ENCODE measurements around the gene CLEC16A. TPM values are rescaled to one million over a fixed set of nuclear protein-coding genes. Genes with fewer than 3 reads are reported as not detected.
"Not testable (repeated sequence)": the region's sequence is repeated elsewhere in the genome, so short reads cannot be mapped to it uniquely, and the experiment has no call there.

CLEC16A gene
- total RNA-seq, 2 donors from 2014 or later, result 46.6 to 47.6 TPM

GRCh38 chr16:11101695-11102522 is 157.5 kb downstream of the CLEC16A start:
- Histone ChIP-seq H3K9me3 (no peaks in the 10 kb centered on the region), H3K27ac (no peak overlapping the region), H3K36me3 (no peaks in the 10 kb centered on the region), H3K27me3 (replicated peaks; ENCODE audit: insufficient read depth) (no peaks in the 10 kb centered on the region), H3K4me3 (no peak overlapping the region), H3K4me1 (ENCODE audit: control insufficient read depth in 1 of 2, low read depth in 2 of 2) (peaks cover 20 to 62% of the 10 kb centered on the region in 2 donors)
- ATAC-seq (ENCODE audit: insufficient number of reproducible peaks, low FRiP score, low read depth) (no peak), DNase-seq (ENCODE audit: low spot score) (no peak)
- no peak for TF ChIP-seq CTCF (IDR thresholded peaks at IDR 0.05)

- ATAC-seq (ENCODE audit: insufficient number of reproducible peaks, low FRiP score, low read depth), result no peak
- H3K9me3 ChIP-seq, result no peaks in the 10 kb centered on the region
- peaks cover 25 to 68% of the 10 kb centered on the region in 2 donors for H3K4me1 ChIP-seq (ENCODE audit: control insufficient read depth in 1 of 2, low read depth in 2 of 2)
- TF ChIP-seq CTCF (IDR thresholded peaks at IDR 0.05), result no peak
- no peaks in the 10 kb centered on the region for H3K36me3 ChIP-seq
- DNase-seq (ENCODE audit: low spot score), result no peak
- H3K27ac ChIP-seq, result no peak overlapping the region
- H3K27me3 ChIP-seq (replicated peaks; ENCODE audit: insufficient read depth), result no peaks in the 10 kb centered on the region
- no peak overlapping the region for H3K4me3 ChIP-seq
These were observed 158.1 kb downstream of the CLEC16A start for GRCh38 chr16:11102523-11102898.

- ATAC-seq (ENCODE audit: insufficient number of reproducible peaks, low FRiP score, low read depth); H3K27me3 ChIP-seq (replicated peaks; ENCODE audit: insufficient read depth); H3K4me3 ChIP-seq; H3K27ac ChIP-seq; H3K36me3 ChIP-seq; H3K9me3 ChIP-seq; DNase-seq (ENCODE audit: low spot score): not testable (repeated sequence)
- H3K4me1 ChIP-seq (ENCODE audit: control insufficient read depth in 1 of 2, low read depth in 2 of 2), result peaks cover 30 to 73% of the 10 kb centered on the region in 2 donors
These were observed 158.9 kb downstream of the CLEC16A start for GRCh38 chr16:11103301-11103700.

- ATAC-seq (ENCODE audit: insufficient number of reproducible peaks, low FRiP score, low read depth) (no peak), DNase-seq (ENCODE audit: low spot score) (no peak)
- Histone ChIP-seq H3K27me3 (replicated peaks; ENCODE audit: insufficient read depth) (no peaks in the 10 kb centered on the region), H3K9me3 (no peaks in the 10 kb centered on the region), H3K4me1 (ENCODE audit: control insufficient read depth in 1 of 2, low read depth in 2 of 2) (peaks cover 35 to 73% of the 10 kb centered on the region in 2 donors), H3K4me3 (peak overlapping the region; percentile 25), H3K27ac (peak overlapping the region; percentile 14 to 26), H3K36me3 (no peaks in the 10 kb centered on the region)
- TF ChIP-seq CTCF (IDR thresholded peaks at IDR 0.05), result no peak
These were observed 160.0 kb downstream of the CLEC16A start for GRCh38 chr16:11104168-11105037.

GRCh38 chr16:11105038-11105903 is 160.9 kb downstream of the CLEC16A start:
- Histone ChIP-seq H3K4me1 (ENCODE audit: control insufficient read depth in 1 of 2, low read depth in 2 of 2) (peaks cover 33 to 73% of the 10 kb centered on the region in 2 donors), H3K9me3 (no peaks in the 10 kb centered on the region), H3K27me3 (replicated peaks; ENCODE audit: insufficient read depth) (no peaks in the 10 kb centered on the region), H3K27ac (peak overlapping the region in 1 of 2 donors; percentile 14), H3K4me3 (peak overlapping the region; percentile 25), H3K36me3 (no peaks in the 10 kb centered on the region)
- TF ChIP-seq CTCF (IDR thresholded peaks at IDR 0.05), result no peak
- DNase-seq (ENCODE audit: low spot score) (no peak), ATAC-seq (ENCODE audit: insufficient number of reproducible peaks, low FRiP score, low read depth) (peak; percentile 39)
